IPS DF 4.7 (cell line): Measurements from ENCODE around the gene WAPL.

Source experiments
- DNase-seq: peaks from one replicate; pipeline ENCODE4 v3.0.0-alpha.2; 2013; ENCODE audit warnings: low spot score; ENCODE audit errors: extremely low read depth

WAPL gene

DNA sequence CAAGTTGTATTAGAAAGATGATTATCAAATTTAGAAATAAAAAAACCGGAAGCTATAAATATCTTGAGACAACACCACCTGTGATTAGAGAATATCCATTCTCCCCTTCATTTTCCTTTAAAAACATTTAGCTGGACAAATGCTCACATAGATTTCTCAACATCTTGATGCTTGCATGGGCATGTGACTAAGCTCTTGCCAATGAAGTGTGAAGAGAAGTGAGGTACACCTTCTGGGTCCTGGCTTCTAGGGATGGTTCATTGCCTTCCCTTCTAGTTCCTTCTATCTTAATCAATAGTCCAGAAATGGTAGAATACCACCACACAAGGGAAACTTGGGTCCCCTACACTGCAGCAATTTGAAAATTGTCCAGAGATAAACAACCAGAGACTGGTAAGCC is 41.0 kb downstream of the WAPL start:
- no peak for DNase-seq

DNA sequence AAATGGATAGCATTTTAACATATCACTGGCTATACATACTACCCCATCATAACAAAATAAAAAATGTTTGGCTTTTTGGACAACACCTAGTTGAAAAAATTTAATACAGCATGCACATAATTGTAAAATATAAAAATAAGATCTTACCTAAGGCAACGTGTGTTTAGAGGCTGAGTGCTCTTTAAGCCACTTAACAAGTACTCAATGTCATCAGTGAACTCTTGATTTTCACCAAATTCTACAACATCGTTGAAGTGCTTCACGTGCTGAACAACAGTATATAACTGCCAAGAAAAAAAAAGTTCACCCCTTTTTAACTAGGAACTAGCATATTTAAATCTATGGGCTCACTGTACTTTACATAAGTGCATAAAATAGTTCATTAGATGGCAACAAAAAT is 49.5 kb downstream of the WAPL start:
- DNase-seq = no peak

DNA sequence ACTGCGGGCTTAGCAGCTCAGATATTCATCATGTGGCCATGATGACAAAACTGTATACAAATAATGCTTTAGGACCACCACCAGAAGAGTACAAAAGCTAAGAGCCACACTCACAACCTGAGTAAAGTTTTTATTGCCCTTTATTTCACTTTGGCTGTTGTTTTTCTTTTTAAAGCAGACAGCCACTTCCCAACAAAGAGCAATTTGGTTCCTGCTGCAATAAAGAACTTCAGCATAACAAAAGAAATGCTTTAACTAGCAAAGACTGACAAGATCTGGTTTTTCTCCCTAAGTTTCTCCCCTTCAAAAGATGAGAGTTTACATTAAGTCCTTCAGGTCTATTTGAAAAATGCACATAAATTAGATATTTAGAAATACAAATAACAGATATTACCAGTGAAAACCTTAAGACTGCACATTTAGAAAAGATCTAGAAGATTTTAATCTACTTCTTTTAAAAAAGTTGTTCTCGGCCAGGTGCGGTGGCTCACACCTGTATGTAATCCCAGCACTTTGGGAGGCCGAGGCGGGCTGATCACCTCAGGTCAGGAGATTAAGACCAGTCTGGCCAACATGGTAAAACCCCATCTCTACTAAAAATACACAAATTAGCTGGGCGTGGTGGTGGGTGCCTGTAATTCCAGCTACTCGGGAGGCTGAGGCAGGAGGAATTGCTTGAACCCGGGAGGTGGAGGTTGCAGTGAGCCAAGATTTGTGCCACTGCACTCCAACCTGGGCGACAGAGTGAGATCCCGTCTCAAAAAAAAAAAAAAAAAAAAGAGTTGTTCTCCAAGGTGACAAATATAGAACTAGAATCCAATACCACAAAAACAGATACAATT is 59.4 kb downstream of the WAPL start:
- DNase-seq = peak; percentile 16

DNA sequence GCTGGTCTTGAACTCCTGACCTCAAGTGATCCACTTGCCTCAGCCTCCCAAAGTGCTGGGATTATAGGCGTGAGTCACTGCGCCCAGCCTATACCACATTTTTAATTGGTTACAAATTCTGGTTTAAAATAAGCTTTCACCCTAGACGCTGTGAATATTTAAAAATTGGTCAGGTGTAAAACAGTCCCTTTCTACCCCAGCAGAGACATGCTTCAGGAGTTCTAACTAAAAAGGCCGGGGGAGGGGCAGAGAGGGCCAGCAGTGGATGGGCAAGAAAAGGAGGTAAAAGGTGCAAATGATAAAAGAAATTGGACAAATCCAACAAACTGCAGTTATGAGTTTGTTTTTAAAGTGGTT is 70.0 kb downstream of the WAPL start:
- no peak for DNase-seq

DNA sequence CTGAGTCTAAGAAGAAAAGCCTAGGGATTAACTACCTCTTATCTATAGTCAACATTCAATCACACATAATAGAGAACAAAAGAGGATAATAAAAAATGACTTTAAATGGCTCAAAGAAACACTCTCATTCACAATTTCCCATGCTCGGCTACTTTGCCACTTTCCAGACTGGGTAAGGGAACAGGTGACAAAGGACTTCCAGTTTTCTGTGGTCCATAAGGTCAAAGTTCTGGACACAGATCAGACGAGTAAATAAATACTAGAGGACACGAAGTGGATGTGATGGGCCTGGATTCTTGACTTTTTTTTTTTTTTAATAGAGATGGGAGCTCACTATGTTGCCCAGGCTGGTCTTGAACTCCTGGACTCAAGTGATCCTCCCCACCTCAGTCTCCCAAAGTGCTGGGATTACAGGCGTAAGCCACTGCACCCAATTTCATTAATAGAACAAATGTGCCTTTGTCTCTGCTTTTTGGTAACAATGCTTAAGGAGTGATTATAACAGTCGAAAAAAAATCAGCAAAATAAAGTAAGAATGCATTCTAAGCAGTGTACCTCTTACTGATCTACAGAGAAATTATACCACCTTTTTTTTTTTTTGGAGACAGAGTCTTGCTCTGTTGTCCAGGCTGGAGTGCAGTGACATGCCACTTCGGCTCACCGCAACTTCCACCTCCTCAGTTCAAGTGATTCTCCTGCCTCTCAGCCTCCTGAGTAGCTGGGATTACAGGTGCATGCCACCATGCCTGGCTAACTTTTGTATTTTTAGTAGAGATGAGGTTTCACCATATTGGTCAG is 70.6 kb downstream of the WAPL start:
- DNase-seq = no peak

DNA sequence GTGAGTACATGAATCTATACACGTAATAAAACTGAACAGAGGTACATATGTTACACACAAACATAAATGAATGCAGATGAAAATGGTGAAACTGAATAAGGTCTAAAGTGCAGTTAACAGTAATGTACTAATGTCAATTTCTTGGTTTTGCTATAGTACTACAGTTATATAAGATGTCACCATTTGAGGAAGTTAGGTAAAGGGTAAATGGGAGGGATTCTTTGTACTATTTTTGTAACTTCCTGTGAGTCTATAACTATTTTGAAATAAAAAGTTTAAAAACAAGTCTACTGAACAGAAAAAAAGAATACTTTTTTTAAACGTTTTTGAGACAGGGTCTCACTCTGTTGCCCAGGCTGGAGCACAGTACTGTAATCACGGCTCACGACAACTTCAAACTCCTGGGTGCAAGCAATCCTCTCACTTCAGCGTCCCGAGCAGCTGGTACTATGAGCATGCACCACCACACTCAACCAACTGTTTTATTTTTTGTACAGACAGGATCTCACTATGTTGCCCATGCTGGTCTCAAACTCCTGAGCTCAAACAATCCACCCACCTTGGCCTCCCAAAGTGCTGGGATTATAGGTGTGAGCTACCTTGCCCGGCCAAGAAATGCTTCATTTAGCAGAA is 71.5 kb downstream of the WAPL start:
- no peak for DNase-seq

DNA sequence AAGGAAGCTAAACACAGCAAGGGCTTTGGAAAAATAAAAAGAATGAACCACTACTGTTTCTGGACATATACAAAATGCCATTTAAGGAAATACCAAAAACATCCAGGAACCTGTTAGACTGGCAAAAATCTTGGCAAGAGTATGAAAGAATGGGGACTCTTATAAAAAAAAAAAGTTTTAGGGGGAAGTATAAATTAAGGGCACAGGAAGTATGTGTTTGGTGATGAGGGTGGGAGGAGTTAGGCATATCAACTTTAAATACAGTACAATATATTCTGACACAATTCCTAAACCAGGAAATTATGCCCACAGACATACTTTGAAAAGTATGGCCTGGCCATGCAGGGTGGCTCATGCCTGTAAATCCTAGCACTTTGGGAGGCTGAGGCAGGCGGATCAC is 74.2 kb downstream of the WAPL start:
- DNase-seq = no peak

DNA sequence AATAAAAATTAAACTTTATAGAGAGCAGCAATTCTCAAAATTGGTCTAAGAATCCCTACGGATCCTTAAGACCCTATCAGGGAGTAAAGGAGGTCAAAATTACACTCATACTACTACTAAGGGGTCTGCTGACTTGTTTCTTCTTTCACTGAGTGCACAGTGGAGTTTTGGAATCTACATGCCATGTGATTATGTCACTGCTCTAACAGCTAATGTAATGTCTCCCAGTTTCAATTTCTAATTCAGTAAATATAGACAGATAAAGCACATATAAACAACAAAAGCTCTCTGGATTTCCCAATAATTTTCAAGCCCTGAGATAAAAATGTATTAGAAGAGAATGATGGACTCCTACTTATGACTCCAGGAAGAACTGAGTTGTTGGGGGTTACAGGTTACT is 74.6 kb downstream of the WAPL start:
- DNase-seq = no peak

DNA sequence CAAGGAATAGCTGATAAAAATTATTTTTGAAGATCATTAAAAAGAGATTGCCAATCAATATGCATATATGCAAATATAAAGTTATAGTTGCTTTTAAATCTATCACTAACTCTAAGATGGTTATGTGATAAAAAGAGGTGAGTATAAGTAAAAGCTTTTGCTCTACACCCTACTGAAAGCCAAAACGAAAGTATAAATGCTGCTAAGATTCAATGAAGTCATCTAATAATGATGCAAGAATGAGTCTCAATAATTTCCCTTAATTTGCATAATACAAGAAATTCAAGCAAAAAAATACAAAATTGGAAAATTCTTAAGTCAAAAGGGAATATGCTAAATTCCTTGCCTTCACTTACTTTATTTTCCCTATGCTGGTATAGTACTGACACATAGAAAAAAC is 75.2 kb downstream of the WAPL start:
- DNase-seq = no peak

DNA sequence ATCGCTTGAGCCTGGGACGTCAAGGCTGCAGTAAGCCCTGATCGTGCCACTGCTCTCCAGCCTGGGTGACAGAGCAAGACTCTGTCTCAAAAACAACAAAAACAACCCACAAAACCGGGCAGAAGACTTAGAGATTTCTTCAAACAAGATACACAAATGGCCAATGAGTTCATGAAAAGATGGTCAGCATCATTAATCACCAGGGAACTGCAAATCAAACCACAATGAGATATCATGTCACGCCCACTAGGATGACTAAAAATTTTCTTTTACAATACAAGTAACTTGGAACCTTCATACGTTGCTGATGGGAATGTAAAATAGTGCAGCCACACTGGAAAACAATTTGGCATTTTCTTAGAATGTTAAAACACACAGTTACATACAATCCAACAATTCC is 77.7 kb downstream of the WAPL start:
- DNase-seq = no peak

DNA sequence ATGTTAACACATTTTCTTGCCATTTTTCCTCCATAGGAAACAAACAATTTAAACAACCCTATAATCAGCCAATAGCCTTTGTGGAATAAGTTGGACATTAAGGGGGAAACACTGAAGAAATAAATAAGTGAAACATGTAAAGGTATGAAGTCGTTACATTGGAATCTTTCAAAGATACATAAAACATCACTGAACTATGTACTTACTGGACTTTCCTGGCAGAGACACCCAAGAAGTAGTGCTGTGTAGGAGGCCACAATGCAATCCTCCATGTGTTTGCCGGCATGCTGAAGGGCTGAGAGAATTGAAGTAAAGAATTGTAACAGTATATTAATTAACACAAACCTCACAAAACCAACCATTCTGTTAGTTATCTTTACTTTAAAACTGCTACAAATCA is 78.5 kb downstream of the WAPL start:
- DNase-seq = no peak

DNA sequence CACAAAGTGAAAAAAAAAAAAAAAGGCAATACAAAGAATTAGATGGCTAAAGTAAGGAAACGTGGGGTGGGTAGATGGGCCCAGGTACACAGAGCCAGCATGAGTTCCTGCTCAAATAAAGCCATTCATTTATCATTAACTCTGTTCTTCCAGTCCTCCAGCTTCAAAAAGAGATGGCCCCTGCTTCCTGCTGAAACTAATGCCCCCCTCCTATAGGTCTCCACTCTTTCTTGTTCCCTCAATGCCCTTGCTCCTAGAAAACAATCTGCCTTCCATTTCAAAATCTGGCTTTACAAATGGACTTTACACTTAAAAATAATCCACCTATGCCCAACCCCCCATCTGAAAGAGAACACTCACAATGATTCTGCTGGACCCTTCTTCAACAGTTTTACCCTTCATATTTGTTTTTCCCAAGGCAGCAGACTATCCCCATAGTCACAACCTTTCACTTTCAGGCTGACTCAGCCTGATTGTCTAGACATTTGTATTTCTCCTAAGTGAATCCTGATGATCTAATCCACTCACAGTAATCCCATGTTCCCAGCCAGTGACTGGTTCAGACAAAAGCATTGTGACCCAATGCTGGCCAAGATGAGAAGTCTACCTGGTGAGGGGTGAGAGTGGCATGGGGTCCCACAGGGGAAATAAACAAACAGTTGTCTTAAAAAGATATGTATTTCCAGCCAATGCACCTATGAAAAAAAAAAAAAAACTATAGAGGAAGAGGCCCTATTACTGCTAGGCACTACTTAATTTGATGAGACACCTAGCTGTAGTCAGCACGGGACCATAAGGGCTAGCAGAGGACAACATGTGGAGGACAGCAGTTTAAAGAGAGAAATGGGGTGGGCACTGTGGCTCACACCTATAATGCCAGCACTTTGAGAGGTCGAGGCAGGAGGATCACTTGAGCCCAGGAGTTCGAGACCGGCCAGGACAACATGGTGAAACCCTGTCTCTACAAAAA is 80.4 kb downstream of the WAPL start:
- no peak for DNase-seq

DNA sequence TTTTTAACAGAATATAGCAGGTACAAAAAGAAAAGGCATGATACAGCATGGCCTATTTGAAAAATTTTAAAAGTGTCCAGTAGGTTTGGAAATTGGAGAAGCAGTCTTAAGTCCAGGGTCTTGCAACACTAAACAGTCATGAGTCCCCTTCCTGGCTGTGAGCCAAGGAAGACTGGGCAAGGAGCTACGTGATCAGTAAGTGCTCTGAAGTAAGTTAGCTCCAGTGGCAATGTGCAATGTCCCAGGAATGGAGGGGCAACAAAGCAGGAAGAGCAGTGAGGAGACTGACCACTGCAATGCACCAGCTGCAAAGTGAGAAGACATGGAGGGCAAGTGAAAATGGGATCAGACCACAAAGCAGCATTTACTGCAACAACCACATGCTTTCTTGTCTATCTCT is 82.0 kb downstream of the WAPL start:
- no peak for DNase-seq

DNA sequence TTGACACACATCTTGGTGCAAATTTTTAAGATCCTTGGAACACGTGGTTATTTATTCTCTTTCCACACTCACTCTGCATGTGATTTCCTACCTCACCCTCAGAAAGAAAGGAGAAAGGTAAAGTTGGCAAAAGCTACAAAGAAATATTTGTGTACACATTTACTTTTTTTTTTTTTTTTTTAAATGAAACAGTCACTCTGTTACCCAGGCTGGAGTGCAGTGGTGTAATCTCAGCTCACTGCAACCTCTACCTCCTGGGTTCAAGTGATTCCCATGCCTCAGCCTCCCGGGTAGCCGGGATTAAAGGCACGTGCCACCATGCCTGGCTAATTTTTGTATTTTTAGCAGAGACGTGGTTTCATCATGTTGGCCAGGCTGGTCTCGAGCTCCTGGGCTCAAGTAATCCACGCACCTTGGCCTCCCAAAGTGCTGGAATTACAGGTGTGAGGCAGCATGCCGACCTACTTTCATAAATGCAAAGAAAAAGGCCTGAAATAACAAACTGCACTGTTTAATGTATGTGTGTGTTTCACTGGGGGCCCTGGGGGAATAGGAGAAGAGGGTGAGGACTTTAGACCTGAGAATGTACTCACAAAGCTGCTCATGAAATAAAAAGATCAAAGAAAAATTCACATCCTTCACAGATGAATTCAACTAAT is 83.4 kb downstream of the WAPL start:
- DNase-seq = no peak

DNA sequence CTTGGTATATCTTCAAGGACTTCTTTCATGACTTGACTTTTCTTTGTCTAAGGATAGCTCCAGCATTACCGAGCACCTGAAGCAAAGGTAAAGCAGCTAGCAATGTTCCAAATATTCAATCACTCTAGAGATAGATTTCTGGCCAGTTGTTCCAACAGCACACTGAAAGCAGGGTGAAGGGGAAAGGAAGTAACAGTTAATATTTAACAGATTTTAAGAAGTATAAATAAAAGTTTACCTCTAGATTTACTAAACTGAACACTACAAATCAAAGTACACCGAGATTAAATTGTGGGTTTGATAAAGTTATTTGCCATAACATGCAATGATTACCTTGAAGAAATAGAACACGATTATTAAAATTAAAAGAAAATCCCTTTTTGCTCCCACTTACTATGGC is 84.1 kb downstream of the WAPL start:
- DNase-seq = no peak

DNA sequence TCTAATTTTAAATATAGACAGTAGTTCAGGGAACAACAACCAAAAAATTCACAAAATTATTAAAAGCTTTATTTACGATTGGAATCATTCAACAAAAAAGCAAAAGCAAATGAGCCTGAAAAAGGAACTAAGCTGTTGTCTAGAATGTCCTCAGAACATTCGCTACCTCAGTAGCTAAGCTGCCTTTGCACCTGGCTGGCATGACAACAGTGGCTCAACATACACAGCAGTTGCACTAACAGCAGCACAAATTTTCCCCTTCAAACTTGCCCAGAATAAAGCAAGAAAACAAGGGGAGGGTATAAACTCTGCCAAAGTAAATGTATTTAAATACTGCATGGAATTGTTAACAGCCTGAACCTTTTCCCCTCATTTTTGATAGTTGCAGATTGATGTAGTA is 84.6 kb downstream of the WAPL start:
- DNase-seq = no peak

DNA sequence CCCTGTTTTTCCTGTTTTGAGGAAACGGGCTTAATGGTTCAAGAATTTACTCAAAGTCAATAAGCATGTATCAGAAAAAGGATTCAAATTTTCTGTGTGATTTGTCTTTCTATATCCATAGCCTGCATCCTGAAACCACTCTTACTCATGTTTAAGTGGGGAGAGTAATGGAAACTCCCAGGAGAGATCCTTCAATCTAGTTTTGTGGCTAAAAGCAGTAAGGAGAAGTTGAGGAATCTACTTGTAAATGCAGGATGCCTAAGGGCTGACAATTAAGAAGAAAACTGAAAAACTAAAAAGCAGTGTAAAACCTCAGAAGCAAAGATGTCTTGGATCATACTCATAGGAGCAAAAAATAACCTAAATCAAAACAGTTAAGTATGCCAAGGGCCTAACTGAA is 86.9 kb downstream of the WAPL start:
- no peak for DNase-seq

DNA sequence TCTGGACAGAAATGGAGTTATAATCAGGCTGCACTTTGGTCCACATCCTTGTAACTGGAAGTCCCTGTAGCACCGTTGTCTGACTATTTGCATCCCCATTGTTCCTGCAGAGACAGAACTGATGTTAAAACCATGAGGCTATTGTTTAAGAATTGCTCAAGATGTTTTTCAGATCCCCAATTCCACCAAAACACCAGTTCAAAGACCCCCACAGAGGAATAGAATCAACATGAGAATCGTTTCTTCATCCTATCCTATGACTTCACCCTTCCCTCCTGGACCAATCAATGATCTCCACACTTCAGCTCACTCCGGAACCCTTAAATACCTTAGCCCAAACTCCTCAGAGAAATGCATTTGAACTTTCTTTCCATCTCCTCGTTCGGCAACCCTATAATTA is 97.9 kb downstream of the WAPL start:
- no peak for DNase-seq

DNA sequence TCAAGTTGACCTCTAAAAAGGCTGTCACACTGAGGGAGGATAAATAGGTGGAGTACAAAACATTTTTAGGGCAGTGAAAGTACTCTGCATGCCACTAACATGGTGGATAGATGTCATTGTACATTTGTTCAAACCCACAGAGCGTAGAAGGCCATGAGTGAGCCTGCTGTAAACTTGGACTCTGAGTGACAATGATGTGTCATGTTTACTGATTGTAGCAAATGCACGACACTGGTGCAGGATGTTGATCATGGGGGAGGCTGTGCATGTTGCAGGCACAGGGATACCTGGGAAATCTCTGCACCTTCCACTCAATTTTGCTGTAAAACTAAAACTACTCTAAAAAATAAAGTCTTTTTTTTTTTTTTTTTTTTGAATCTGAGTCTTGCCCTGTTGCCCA is 102.5 kb downstream of the WAPL start:
- no peak for DNase-seq

DNA sequence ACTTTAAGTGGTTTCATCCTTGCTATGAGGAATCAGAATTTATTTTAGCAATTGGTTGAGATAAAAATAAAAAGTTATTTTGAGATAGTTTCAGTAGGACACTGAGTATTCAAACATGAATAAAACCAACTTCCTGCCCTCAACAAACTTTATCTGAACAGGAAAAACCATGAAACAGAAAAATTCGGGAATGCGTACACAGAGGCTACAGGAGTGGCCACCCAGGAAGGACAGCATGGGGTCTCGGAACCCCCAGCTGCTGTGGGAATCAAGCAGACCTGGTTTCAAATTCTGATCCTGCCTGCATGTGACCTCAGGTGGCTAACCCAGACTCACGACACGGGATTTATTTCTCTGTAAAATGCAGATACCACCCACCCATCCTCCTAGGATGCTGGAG is 106.0 kb downstream of the WAPL start:
- DNase-seq = no peak

DNA sequence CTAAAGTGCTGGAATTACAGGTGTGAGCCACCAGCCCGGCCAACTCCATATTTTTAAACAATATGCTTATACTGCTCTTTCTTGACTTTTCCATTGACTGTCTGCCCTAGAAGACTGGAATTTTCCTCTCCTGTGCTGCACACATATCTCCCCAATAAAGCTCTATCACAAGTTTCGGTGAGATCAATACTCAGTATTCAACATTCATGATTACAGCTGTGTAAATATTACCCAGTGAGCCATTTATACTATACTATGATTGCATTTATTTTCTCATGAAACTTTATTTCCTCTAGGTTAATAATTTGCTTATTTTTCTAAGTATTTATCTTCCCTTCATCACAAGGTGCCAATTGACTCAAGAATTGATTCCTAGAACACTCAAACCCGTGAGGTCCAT is 106.5 kb downstream of the WAPL start:
- no peak for DNase-seq
